Activated CD8-positive, alpha-beta memory T cell treated with anti-CD3 and anti-CD28 coated beads, Interleukin-2, amount 50 U/mL, for 4 hours (primary cell): ENCODE results near the gene CPEB2.
"Not testable (repeated sequence)": the region's sequence is repeated elsewhere in the genome, so short reads cannot be mapped to it uniquely, and the experiment has no call there.

ENCODE experiments used
- DNase-seq: peaks from one replicate; pipeline ENCODE4 v3.0.0-alpha.2; 2020

Gene CPEB2

GRCh38 chr4:15063341-15063740 is 61.1 kb downstream of the CPEB2 start:
- DNase-seq = no peak

- no peak for DNase-seq
These were observed 63.2 kb downstream of the CPEB2 start for GRCh38 chr4:15065516-15065915.

- no peak for DNase-seq
These were observed 63.9 kb downstream of the CPEB2 start for GRCh38 chr4:15066140-15066539.

- DNase-seq = no peak
These were observed 66.0 kb downstream of the CPEB2 start for GRCh38 chr4:15068298-15068697.

GRCh38 chr4:15075875-15076274 is 73.6 kb downstream of the CPEB2 start:
- DNase-seq = no peak

GRCh38 chr4:15077969-15078368 is 75.7 kb downstream of the CPEB2 start:
- DNase-seq = no peak

- no peak for DNase-seq
These were observed 76.7 kb downstream of the CPEB2 start for GRCh38 chr4:15078682-15079642.

GRCh38 chr4:15084780-15085179 is 82.5 kb downstream of the CPEB2 start:
- no peak for DNase-seq

- DNase-seq = not testable (repeated sequence)
These were observed 83.5 kb downstream of the CPEB2 start for GRCh38 chr4:15085762-15086161.

GRCh38 chr4:15086259-15086658 is 84.0 kb downstream of the CPEB2 start:
- DNase-seq = not testable (repeated sequence)

- no peak for DNase-seq
These were observed 86.2 kb downstream of the CPEB2 start for GRCh38 chr4:15088394-15089035.

GRCh38 chr4:15089979-15090378 is 87.7 kb downstream of the CPEB2 start:
- no peak for DNase-seq

- DNase-seq = no peak
These were observed 98.1 kb downstream of the CPEB2 start for GRCh38 chr4:15100380-15100779.

GRCh38 chr4:15100994-15101695 is 98.9 kb downstream of the CPEB2 start:
- no peak for DNase-seq

GRCh38 chr4:15104825-15105224 is 102.5 kb downstream of the CPEB2 start:
- DNase-seq = no peak

GRCh38 chr4:15106399-15106798 is 104.1 kb downstream of the CPEB2 start:
- no peak for DNase-seq

GRCh38 chr4:15109600-15109999 is 107.3 kb downstream of the CPEB2 start:
- DNase-seq = no peak

- no peak for DNase-seq
These were observed 107.9 kb downstream of the CPEB2 start for GRCh38 chr4:15110120-15110571.

GRCh38 chr4:15116509-15117079 is 114.3 kb downstream of the CPEB2 start:
- DNase-seq = no peak

- no peak for DNase-seq
These were observed 115.1 kb downstream of the CPEB2 start for GRCh38 chr4:15117270-15117946.

GRCh38 chr4:15118292-15118691 is 116.0 kb downstream of the CPEB2 start:
- DNase-seq = no peak
